ENCODE measurements around the gene TBC1D20.
A peak's percentile ranks its signal among the peaks of the same experiment; 100 is the strongest.

TBC1D20 gene

DNA sequence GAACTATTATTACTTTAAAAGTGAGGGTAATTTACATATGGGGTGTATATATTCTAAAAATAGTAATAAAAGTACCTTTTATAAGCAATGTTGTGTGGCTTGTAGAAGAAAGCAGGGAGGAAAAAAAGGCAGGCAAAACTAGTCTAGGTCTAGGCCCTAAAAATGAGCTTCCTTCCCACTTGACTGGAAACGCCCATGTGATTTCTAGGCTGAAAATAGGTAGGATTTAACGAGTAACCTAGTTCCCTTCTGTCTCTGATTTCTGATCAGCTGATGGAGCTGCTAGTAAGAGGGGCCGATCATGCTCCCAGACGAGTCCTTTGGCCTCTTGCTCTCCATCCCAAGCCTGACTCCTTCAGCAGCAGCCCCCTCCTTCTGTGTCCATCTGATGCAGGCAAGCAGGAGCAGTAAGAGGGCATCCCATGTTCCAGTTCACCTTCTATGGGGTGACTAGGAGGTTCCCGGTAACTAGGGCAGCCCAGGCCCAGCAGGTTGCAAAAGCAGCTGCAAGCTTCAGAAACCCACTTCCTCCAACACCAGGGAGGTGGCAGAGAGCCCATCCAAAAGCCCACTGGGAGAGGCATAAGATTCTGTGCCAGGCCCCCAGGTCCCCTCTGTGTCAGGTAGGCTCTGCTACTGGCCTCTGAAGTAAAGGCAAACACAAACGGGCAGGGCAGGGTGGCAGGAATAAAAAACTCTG, 24.4 kb downstream of the TBC1D20 start:
- no peak for DNase-seq

DNA sequence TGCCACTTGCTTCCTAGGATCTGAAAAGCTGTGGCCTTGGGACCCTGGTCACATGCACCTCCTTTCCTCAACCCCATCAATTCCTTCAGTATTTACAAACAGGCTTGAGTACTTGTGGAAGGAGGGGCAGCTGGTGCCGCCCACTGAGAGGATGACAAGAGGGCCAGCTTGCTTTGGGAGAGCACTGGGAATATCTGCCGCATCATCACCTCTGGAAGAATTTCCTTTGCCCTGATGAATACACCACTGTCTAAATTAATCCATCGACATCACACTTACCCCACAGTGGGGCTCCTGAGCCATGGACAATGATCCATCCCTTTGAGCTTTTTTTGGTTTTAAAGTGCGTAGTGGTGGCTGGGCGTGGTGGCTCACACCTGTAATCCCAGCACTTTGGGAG, 25.9 kb downstream of the TBC1D20 start:
- no peak for DNase-seq

DNA sequence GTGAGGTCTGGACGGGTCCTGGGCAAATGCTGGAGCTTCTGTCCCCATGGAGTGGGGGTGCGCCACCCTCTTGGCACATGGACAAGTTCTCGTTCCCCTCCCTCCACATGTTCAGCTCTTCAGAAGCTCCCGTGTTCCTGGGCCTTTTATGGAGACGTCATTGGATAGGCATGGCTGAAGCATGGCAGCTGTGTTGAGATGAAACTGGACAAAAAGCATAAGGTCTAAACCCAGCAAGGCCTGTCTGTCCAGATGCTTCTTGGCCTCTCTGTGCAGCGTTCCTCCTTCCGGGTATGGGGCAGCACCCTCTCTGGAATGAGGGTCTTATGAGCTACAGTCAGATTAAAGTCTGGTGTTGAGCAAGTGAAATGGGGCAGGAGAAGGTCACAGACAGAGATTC, 26.8 kb downstream of the TBC1D20 start:
- DNase-seq: no peak

DNA sequence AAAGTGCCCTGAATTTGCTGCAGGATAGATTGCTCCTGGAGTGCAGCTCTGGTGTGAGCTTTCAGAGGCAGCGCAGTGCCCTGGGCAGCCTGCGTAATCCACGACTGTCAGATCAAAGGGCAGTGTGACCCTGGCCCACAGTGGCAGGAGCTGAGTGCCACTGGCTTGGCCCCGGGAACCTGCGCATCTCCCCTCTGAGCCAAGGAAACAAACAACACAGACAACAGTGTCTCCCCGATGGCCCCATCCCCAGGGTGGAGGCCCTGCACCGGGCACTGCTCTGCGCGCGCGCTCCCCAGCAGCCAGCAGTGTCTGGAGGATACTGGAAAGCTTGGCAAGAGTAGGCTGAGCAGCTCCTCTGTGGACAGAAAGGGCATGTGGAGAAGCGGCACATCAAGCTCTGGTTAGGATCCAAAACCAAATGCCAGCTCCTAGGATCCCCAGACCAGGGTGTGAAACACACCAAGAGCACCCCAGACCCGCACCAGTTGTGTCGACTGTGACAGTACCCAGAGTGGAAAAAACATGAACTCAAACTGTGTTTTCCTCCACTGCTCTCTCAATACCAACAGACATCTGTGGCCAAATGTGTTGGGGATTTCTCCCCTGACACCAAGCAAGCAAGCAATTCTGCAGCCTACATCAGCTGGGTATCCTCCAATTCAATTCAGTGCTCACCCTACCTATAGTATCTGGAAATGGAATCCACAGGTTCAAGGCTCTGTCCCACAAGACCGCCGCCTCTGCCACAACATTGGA, 27.5 kb downstream of the TBC1D20 start:
- DNase-seq: no peak

DNA sequence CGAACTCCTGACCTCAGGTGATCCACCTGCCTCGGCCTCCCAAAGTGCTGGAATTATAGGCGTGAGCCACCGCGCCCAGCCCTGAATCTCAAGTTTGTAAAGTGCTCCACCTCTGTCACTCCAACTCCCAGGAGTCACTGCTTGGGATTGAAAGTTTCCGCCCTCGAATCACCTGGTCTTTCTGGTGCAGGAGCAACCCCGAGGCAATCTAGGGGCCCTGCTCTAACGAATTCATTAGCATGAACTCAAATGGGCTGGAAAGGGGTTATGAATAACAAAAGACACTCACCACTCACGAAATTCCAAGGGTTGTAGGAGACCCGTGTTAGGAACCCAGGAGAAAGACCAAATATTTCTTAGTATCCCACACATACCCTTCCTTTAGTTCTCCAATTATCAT, 28.1 kb downstream of the TBC1D20 start:
- DNase-seq: no peak

DNA sequence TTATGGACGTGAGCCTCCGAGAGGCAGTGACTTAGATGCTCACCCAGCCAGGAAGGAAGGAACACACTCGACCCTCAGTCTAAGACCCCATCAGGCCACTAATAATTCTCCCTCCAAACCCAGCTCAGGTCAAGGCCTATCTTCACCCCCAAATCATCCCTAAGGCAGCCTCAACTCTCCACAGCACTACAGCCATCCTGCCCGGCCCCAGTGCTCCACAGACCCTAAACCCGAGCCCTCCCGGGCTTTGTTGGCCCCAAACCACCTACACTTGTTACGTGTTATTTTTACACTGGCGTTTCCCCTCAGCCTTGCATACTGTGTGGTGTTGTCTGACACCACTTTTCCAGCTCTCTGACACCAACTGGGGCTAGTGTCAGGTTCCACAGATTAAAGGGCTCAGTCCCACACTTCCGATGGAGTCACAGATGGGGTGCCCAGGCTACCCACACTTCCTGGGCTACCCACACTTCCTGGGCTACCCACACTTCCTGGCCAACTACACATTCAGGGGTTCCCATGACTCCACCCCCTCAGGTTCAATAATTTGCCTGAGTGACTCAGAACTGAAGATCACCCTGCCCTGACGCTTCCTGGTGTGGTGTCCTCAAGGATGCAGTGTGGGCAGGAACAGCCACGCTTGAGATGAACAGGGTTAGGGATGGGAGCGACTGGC, 28.9 kb downstream of the TBC1D20 start:
- DNase-seq: no peak

DNA sequence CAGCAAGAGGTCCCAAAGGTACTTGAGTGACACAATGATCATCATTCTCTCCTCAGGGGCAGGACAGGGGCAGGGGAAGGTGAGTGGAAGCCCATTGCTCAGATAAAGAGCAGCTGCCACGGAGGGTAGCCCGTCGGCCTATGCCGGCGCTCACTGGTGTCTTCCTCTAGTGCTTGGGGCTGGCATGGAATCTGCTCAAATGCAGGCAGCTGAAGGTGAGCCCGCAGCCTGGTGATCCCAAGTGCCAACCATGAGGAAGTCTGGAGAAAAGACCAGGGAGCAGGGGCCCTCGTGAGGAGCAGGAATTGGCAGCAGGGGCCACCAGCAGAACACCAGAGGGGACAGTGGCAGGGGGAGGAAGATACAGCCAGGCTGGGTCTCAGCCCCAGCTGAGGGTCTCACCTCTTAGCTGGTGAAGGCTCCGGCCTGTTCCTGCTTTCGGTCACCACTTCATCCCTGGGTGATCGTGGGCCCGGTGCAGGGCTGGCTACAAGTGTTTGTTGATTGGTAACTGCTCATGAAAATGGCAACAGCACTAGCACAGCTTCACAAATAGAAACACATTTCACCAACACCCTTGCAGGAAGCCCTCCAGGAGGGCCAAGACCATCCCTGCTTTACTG, 29.5 kb downstream of the TBC1D20 start:
- DNase-seq: no peak

DNA sequence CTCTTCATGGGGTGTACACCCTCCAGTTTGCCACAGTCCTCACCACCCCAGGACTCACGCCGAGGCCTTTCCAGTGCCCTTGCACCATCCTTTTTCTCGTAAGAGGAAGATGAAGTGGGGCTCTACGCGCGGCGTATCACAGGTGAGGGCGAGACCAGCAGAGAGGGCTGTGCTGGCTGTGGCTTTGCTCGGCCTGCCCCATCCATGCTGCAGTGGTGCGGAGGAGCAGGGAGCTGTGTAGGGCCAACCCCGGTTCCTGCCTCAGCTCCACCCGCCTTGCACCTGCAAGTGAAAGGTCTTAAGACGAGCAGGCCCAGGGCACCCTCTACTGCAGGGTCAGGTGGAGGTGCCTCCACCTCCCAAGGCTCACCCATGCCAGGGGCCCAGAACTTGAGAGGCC, 30.1 kb downstream of the TBC1D20 start:
- DNase-seq: no peak

DNA sequence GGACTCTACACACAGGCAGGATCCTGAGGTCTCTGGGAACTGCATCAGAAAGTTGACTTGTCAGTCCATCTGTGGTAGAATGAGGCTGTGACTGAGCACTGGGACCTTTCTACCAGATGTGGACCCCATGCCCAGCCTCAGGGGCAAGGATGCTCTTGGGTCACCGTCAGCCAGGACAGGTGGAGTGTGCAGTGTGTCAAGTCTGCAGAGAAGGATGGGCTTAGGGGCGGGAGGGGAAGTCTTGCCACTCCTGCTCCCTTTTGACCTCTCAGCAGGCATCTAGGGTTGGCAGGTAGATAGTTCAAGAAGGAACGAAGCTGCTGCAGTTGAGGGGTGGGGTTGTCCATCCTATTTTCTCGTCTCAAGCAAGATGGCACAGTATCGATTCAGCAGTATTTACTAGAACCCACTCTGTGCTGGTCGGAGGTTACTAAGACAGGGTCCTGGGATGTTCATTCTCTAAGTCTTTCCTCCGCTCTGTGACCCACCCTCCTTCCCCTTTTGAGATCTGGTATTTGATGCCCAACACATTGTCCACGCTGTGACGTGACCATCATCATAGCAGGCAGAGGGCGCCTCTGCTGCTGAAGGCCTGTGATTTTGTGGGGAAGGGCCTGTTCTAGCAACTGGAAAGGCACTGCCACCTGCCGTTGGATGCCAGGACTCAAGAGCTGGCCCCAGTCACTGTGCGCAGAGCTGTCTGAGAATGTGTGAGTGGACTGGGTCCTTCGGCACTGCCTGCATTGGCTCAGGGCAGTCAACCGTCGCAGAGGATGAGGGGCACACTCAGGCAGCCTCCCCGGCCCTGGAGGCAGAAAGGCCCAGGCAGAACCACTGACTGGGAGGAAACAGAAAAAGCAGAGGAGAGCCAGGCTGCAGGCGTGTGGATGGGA, 31.1 kb downstream of the TBC1D20 start:
- peak; percentile 84 for DNase-seq

DNA sequence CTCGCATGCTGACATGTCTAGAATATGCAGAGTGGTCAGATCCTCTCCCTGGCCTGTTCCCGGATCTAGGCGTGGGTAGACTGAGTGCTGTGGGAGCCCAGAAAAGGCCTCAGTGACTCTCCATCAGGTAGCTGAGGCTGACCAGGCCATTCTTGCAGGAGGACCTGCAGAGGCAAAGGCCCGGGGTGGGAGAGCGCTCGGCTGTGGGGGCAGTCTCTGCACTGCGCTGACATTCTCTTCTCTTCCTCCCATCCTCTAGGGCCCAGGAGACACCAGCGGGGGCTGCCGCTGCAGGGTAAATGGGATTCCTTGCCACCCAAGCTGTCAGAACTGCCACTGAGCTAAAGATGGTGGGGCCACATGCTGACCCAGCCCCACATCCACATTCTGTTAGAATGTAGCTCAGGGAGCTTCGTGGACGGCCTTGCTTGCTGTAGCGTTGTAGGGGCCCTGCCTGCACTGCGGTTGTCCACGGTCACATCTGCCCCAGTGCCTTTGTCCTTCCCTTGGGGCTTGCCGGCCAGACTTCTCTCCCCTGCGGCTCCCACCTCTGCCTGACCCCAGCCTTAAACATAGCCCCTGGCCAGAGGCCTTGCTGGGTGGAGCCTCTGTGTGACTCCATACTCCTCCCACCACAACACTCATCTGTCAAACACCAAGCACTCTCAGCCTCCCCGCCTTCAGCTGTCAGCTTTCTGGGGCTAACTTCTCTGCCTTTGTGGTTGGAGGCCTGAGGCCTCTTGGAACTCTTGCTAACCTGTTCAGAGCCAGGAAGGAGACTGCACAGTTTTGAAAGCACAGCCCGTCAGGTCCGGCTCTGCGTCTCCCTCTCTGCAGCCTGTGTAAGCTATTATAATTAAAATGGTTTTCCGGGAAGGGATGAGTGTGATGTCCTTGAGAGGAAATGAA, 32.0 kb downstream of the TBC1D20 start:
- DNase-seq: no peak

DNA sequence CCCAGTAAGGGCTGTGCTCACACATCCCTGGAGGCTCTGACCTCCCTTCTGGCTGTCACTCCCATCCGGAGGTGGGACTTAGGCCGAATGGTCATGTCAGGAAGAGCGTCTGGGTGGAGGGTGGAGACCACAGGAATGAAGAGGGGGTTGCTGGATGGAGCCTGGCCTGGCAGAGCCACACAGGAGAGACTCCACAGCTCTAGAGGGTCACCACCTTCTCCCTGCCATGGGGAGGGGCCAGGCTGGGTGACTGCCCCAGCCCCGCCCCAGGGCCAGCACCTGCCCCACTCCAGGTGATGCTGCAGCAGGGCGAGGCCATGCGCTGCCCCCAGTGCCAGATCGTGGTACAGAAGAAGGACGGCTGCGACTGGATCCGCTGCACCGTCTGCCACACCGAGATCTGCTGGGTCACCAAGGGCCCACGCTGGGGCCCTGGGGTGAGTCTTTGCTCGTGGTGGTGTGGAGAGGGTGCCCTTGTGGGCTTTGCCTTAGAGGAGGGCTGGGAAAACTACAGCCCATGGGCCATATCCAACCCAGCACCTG, 33.6 kb downstream of the TBC1D20 start:
- DNase-seq: no peak

DNA sequence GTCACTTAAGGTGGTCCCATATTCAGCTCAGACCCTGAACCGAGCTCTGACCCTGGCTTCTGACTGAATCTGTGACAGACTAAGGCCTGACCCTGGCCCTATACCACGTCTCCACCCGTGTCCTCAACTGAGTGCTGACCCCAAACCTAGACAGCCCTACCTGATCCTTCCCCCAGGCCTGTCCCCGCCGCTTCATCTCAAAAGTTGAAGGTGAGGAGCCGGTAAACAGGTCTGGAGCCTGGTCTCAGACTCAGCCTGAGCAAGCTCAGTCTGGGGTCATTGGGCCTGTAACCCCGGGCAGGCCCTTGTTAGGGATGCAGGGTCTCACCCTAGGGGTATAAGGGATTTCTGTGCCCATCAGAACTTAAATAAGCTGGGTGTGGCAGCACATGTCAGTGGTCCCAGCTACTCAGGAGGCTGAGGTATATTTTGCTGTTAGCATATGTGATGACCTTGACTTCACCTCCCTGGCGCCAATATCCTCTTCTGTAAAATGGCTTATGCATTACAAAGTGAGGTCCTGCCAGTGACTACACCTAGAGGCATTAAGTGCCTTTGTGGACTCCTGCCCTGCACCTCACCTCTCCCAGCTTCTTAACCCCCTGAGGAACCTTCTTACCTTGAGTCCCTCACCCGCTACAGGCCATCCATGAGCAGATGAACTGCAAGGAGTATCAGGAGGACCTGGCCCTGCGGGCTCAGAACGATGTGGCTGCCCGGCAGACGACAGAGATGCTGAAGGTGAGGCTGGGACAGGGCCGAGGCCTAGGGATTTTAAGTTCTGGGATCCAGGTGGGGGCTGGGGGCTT, 34.3 kb downstream of the TBC1D20 start:
- no peak for DNase-seq

DNA sequence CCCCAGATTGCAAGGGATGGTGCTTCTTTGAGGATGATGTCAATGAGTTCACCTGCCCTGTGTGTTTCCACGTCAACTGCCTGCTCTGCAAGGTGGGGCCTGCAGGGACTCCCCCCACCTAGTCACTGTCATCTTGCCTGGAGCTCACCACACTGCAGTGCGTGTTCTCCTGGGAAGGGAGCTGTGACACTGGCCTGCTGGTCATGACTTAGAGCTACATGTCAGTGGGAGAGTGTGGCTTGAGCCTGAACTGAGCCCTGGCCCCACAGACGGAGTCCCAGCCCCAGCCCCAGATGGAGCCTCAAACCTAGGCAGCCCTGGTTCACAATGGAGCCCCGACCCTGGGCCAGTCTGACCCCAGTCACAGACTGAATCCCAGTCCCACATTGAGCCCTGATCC, 34.9 kb downstream of the TBC1D20 start:
- no peak for DNase-seq

DNA sequence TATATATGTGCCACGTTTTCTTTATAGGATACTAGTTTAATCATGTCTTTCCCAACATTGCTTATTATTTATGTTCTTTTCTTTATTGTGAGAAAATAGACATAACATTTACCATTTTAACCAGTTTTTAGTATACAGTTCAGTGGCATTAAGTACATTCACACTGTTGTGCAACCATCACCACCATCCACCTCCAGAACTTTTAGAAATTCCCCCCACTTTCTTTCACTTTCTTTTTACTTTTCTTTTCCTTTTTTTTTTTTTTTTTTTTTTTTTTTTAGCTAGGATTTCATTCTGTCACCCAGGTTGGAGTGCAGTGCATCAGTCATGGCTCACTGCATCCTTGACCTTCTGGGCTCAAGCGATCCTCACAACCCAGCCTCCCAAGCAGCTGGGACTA, 35.8 kb downstream of the TBC1D20 start:
- DNase-seq: no peak

DNA sequence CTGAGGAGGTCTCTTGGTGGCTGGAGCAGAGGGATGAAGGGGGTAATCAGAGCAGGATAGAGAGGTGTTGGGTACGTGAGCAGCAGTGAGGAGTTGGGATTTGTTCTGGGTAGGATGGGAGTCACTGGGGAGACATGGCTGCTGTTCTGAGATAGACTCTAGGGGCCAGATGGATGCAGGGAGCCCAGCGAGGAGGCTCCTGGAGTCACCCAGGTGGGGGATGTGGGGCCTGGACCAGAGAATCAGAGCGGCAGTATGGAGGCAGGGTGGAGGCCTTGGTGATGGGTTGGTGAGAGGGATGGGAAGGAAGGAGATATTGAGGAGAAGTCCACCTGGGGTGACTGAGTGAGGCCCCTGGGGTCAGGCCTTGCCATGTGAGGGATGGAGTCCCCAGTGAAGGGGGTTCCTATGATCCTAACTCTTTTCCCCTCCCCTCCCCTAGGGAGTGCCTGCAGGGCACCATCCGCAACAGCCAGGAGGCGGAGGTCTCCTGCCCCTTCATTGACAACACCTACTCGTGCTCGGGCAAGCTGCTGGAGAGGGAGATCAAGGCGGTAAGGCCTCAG, 40.6 kb downstream of the TBC1D20 start:
- no peak for DNase-seq

DNA sequence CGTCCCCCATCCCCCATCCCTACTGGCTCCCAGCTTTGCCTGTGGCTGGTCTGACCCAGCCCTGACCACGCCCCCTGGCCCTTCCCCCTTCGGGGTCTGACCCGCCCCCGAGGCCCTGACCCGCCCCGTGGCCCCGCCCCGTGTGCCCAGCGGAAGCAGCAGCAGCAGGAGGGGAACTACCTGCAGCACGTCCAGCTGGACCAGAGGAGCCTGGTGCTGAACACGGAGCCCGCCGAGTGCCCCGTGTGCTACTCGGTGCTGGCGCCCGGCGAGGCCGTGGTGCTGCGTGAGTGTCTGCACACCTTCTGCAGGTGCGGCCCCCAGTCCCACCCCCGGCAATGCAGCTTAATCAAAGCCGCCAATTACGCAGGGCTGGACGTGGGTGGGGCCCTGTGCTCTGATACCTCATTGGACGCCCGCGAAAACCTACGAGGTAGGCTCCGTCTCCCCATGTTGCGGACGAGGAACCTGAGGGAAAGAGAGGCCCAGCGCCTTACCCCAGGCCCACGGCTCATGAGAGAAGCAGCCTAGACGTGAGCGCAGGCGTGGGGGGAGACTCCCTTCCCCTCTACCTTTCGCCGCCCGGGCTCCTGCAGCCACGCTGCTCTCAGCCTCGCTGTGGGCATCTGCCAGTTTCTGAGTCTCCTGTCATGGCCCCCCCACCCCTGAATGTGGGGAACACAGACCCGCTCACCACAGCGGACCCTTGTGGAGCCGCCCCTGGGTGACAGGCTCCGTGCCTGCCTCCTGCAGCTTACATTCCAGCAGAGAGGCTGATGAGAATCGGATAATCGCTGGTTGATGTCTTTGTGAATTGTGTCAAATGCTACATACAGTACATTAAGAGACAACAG, 41.4 kb downstream of the TBC1D20 start:
- DNase-seq: no peak

DNA sequence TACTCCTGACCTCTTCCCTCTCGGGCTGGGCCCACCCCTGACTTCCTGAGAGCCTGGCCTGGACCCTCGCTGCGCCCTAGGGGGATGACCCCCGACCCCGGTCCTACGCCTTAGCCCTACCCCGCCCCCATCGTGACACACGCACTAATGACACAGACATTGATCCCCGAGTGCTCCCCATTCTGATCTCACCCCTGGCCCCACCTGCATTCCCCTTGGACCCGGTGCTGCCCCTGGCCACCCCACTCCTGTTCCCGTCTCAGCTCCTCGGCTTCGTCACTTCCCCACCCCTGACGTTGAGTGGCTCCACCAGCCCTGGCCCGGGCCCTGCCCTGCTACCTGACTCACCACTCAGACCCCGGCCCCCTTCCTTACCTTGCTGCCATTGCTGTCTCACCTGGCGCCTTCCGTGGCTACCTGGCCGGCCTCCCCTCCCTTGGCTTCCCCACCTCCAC, 42.1 kb downstream of the TBC1D20 start:
- DNase-seq: no peak

DNA sequence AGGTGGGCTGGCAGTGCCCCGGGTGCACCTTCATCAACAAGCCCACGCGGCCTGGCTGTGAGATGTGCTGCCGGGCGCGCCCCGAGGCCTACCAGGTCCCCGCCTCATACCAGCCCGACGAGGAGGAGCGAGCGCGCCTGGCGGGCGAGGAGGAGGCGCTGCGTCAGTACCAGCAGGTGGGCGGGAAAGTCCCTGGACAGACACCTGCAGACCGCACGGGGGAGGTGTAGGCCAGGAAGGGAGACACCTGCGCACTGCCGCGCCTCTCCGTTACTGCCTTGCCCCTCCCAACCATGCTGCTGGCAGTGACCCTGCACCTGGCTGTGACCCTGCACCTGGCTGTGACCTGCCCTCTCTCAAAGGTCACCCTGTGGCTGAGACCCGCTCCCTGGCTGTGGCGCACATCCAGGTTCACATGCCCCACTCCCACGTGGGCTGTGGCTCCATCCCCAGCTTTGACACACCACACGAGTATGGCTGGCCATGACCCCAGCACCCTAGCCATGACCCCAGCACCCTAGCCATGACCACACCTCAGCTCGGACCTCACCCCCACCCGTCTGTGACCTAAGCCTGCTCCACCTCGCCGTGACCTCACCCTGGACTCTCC, 42.7 kb downstream of the TBC1D20 start:
- DNase-seq: no peak

All from eye (tissue), 1 donor.